Retinal pigment epithelial cell (primary cell): ENCODE results near the gene SIRT4.

Experiments
- DNase-seq: peaks from one replicate; pipeline ENCODE4 v3.0.0-alpha.2; 2010; ENCODE audit warnings: low read depth
- H3K4me3 ChIP-seq: 2 replicates; pipeline ENCODE4 v1.5.1; 2011; ENCODE audit warnings: mild to moderate bottlenecking, low read length, control low read depth, moderate library complexity
- CTCF ChIP-seq: conservative IDR thresholded peaks from 2 replicates; pipeline ENCODE4 v1.5.1; 2011; ENCODE audit warnings: low read depth, low read length, control low read depth, inconsistent platforms

SIRT4 gene

GRCh38 chr12:120316798-120317223 lies 14.7 kb downstream of the SIRT4 start:
- TF ChIP-seq CTCF, result no peak
- peak overlapping the region; percentile 75 for H3K4me3 ChIP-seq
- DNase-seq, result no peak

- peak overlapping the region; percentile 75 for H3K4me3 ChIP-seq
- peak; percentile 97 for DNase-seq
- peak; percentile 69 for TF ChIP-seq CTCF
Measured at GRCh38 chr12:120317224-120318105, 15.3 kb downstream of the SIRT4 start.

DNA sequence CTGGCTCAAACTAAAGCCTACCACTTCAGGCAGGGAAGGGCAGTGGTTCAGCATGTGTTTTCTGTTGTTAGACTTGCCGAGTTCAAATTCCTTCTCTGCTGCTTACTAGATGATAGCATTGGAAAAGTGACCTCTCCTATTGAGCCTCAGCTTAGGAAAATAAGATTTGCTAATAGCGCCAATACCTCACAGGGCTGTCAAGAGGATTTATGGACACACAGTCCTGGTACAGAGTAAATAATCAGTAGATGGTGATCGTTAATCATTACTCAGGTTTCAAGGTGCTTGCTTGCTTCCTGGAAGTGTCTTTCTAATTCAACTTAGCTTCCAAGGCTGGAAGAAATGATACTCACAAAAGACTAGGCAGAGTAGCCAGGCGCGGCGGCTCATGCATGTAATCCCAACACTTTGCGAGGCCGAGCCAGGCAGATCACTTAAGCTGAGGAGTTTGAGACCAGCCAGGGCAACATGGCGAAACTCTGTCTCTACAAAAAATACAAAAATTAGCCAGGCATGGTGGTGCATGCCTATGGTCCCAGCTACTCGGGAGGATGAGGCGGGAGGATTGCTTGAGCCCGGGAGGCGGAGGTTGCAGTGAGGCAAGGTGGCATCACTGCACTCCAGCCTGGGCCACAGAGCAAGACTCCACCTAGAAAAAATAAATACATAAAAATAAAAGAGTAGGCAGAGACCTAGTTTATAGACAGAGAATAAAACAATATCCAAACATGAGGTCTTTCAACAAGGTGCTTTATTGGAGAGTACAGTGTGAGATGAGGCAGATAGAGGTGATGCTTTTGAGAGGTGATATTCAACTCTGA lies 19.5 kb downstream of the SIRT4 start:
- no peak for DNase-seq

DNA sequence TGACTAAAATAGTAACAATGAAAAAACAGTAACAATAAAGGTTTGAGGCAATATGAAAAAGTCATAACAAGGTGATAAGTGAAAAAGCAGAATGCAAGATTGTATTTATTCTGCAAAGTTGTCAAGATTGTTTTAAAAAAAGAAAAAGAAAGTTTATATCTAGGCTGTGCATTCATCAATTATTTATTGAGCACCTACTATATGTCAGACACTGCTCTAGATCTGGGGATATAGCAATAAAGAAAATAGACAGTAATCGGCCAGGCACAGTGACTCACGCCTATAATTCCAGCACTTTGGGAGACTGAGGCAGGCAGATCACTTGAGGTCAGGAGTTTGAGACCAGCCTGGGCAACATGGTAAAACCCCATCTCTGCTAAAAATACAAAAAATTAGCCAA lies 21.7 kb downstream of the SIRT4 start:
- TF ChIP-seq CTCF, result no peak
- DNase-seq, result no peak
- no peak overlapping the region for H3K4me3 ChIP-seq

More for the DNA sequence above, 19.5 kb downstream of the SIRT4 start:
- H3K4me3 ChIP-seq, result no peak overlapping the region
- TF ChIP-seq CTCF, result no peak

GRCh38 chr12:120324841-120325417 lies 22.8 kb downstream of the SIRT4 start:
- TF ChIP-seq CTCF, result no peak
- H3K4me3 ChIP-seq, result no peak overlapping the region
- DNase-seq, result no peak

GRCh38 chr12:120327593-120327992 lies 25.5 kb downstream of the SIRT4 start, which contains the start of gene PLA2G1B:
Gene PLA2G1B, minus strand, starts transcription at chr12:120327779. Its CDS starts 26 bp downstream, at chr12:120327753.
- H3K4me3 ChIP-seq, result no peak within 1 kb of the TSS
- TF ChIP-seq CTCF, result no peak
- DNase-seq, result no peak
